ENCODE results near the gene PDIA3. TPM values are rescaled to one million over a fixed set of nuclear protein-coding genes. Genes with fewer than 3 reads are reported as not detected.

PDIA3 gene
- total RNA-seq, 2 experiments from 2014 or later, result 274 to 287 TPM

GRCh38 chr15:43821505-43821904, 75.3 kb downstream of the PDIA3 start:
- ATAC-seq, result no peak
- ChIA-PET CTCF (interaction anchor here (1.4 to 2.1 kb wide), 2 partner anchors 27 to 45 kb away, joined by 4 to 7 read pairs; partner anchors contain the start of gene ELL3), POLR2A (interaction anchor here (0.6 kb wide), 1 partner anchor 625 kb away, joined by 5 read pairs; no protein-coding TSS in a partner anchor)
- peak overlapping the region; percentile 37 for H3K27ac Mint-ChIP-seq
- H3K4me3 Mint-ChIP-seq, result peak overlapping the region; percentile 47
- H3K36me3 Mint-ChIP-seq (ENCODE audit: low read depth), result peaks cover 36% of the 10 kb centered on the region
- peaks cover 53% of the 10 kb centered on the region for H3K4me1 Mint-ChIP-seq
- no peak for DNase-seq
- no peaks in the 10 kb centered on the region for H3K27me3 Mint-ChIP-seq
- H3K9me3 Mint-ChIP-seq (ENCODE audit: low read depth), result no peaks in the 10 kb centered on the region
- intact Hi-C loops (cut with DNase I, micrococcal nuclease), result loop anchor here in 1 of 2 experiments (10.0 kb wide), 1 partner anchor 713 kb away; the partner anchor contains the start of gene EIF3J

Small RNA genes lying within 50 kb of the gene (microRNA-seq; reads per million reads assigned to microRNA genes)
- gene MIR1282 (ENCODE audit: borderline replicate concordance), result not detected

Other genes with a start within 250 kb of the PDIA3 start
- 1 to 10 TPM; 1.3 TPM for gene MAP1A, start 228.8 kb upstream of the PDIA3 start, total RNA-seq
- gene PPIP5K1, start 156.2 kb upstream of the PDIA3 start, total RNA-seq, result 10 to 100 TPM; 37.7 to 42.6 TPM
- gene CKMT1B, start 152.4 kb upstream of the PDIA3 start, total RNA-seq, result under 1 TPM in 1 of 2 experiments, not detected in 1; 0.25 TPM
- 1 to 10 TPM in 1 of 2 experiments, under 1 TPM in 1; 0.66 to 1.0 TPM for gene STRC, start 127.6 kb upstream of the PDIA3 start, total RNA-seq
- 1 to 10 TPM; 1.9 to 2.2 TPM for gene CATSPER2, start 97.6 kb upstream of the PDIA3 start, total RNA-seq
- gene CKMT1A, start 52.6 kb upstream of the PDIA3 start, total RNA-seq, result under 1 TPM; 0.27 to 0.33 TPM
- 1 to 10 TPM; 3.6 TPM for gene ELL3, start 30.5 kb downstream of the PDIA3 start, total RNA-seq
- gene SERF2, start 45.9 kb downstream of the PDIA3 start, total RNA-seq, result 100 to 1,000 TPM; 710 to 718 TPM
- under 1 TPM; 0.42 to 0.46 TPM for gene SERINC4, start 53.8 kb downstream of the PDIA3 start, total RNA-seq
- gene HYPK, start 54.2 kb downstream of the PDIA3 start, total RNA-seq, result 10 to 100 TPM; 14.0 to 16.4 TPM
- gene MFAP1, start 78.3 kb downstream of the PDIA3 start, total RNA-seq, result 10 to 100 TPM; 51.3 to 56.2 TPM
- 10 to 100 TPM; 75.4 to 95.2 TPM for gene WDR76, start 80.6 kb downstream of the PDIA3 start, total RNA-seq

Data from activated CD4-positive, alpha-beta T cell treated with anti-CD3 and anti-CD28 coated beads for 36 hours (primary cell).